ENCODE results near the gene ZNF442.
"Not testable (repeated sequence)": the region's sequence is repeated elsewhere in the genome, so short reads cannot be mapped to it uniquely, and the experiment has no call there.

The ZNF442 gene

GRCh38 chr19:12365236-12366162 is at the start of gene ZNF442:
Gene ZNF442 (minus strand): TSS chr19:12365683. CDS start chr19:12363631, 2,052 bp downstream.
- ATAC-seq, result peak; percentile 99

DNA sequence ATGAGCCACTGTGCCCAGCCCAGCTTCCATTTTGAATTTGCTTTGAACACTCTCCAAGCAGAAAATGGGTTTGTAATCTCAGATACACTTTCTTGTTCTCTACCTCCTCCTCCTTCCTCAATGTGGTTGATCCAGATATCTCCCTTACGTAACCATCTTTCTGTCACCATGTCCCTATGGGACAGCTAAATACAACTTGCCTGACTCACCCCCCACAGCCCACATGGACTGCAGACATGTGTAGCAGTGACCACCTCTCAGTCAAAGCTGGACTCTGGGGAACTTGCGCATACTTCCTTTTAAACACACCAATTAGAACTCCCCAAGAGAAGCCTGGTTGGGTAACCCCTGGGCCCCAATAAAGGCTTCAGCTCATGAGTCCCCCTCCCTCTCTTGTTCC is 46.4 kb upstream of the ZNF442 start:
- no peak for ATAC-seq

- ATAC-seq, result peak; percentile 98
Measured at GRCh38 chr19:12400633-12401502, 35.4 kb upstream of the ZNF442 start, which contains the start of gene ZNF799. Gene ZNF799 (minus strand): TSS chr19:12401271. CDS start chr19:12401070, 201 bp downstream.

DNA sequence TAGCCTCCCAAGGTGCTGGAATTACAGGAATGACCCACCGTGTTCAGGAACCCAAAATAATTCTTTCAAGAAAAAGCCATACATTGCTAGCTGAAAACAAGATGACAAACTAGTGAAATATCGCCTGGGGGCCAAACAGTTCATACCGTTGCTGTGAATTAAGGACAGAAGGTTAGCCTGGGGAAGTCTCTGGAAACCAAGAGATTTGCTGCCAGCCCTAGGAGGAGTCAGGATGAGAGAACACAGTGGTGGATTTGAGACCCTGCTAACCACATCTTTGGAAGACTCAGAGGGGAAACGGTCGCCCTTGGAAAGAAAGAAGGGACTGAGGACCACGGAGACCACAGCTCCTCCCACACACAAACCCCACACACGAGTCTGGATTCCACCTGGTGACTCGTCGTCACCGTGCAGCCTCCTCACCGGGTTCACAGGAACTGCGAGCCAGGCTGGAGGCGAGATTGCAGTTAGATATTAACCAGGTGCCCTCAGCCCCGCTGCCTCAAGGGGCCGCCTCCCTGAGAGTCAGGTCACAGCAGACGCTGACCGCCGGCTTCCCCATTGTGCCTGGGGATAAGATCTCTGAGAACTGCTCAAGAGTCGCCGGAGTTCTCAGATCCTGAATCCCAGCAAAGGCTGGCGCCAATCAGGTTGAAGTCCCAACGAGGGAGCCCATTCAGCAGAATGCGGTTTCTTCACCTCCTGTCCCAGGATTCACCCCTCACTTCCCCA is 34.6 kb upstream of the ZNF442 start:
- peak; percentile 27 to 30 for ATAC-seq

GRCh38 chr19:12391148-12391547 is 25.7 kb upstream of the ZNF442 start:
- not testable (repeated sequence) for ATAC-seq

DNA sequence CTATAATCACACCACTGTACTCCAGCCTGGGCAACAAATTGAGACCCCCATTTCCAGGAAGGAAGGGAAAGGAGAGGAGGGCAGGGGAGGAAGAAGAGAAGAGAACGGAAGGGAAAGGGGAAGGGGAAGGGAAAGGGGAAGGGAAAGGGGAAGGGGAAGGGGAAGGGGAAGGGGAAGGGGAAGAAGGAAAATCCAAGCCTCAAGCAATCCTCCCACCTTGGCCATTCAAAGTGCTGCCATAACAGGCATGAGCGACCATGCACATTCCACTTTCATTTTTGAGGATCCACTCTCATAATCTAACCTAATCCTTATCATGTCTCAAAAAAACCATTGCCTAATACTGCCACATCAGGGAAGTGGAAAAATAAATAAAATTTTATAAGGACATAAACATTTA is 20.9 kb upstream of the ZNF442 start:
- ATAC-seq, result not testable (repeated sequence)

DNA sequence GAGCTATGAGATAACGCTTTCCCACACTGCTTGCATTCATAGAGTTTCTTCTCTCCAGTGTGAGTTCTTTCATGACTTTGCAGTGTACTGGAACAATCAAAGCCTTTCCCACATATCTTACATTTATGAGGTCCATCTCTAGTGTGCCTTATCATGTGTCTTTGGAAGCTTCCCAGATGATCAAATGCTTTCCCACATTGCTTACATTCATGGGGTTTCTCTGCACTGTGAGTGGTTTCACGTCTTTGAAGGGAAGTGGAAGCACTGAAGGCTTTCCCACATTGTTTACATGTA is 14.9 kb upstream of the ZNF442 start:
- ATAC-seq, result no peak

DNA sequence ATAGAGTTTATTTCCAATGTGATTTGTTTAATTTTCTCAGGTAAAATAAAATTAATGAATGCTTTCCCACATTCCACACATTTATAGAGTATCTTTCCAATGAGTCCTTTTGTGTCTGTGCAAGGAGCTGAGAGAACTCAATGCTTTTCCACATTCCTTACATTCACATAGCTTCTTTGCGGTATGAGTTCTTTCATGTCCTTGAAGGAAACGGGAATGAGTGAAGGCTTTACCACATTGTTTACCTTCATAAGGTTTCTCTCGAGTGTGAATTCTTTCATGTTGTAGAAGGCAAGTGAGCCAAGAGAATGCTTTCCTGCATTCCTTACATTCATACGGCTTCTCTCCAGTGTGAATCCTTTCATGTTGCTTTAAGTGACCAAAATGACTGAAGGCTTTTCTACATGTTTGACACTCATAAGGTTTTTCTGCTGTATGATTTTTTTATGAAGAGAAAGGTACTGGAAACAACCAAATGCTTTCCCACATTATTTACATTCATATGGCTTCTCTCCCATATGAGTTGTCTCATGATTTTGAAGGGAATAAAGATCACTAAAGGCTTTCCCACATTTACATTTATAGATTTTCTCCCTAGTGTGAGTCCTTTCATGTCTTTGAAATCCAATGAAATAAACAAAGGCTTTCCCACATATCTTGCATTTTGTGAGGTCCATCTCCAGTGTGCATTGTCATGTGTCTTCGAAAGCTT is 14.4 kb upstream of the ZNF442 start:
- ATAC-seq, result no peak

DNA sequence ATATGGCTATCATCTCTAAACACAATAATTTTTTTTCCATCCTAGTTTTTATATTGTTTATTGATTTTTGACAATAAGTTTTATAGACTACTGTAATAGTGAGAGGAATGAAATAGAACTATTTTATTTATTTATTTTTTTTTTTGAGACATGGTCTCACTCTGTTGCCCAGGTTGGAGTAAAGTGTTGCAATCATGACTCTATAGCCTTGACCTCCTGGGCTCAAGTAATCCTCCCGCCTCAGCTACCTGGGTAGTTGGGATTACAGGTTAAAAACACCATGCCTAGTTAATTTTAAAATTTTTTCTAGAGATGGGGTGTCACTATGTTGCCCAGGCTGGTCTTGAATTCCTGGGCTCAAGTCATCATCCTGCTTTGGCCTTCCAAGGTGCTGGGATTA is 8.5 kb upstream of the ZNF442 start:
- ATAC-seq, result no peak

DNA sequence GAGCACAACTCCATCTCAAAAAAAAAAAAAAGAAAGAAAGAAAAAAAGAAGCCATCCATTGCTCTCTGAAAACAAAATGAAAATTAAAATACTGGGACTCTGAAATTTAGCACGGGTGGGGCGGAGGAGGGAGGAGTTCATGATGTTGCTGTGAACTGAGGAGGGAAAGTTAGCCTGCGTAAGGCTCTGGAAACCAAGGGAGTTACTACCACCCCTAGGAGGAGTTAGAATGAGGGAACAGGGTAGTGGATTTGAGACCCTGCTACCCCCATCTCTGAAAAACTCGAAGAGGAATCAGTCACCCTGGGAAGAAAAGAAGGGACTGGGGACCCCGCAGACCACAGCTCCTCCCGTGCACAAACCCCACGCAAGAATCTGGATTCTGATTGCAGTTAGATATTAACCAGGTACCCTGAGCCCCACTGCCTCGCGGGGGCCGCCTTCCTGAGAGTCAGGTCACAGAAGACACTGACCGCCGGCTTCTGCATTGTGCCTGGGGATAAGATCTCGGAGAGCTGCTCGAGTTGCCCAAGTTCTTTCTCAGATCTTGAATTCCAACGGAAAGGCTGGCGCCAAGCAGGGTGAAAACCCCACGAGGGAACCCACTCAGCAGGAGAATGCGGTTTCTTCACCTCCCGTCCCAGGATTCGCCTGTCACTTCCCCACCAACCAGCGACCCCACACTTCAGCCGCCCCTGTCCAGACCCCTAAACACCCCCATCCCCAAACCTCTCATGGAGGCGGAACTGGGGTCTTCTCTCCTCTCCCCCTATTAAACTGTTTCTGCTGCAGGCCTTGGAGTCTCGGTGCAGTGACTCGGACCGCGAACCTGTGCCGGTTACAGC is 870 bp downstream of the ZNF442 start:
- no peak for ATAC-seq

DNA sequence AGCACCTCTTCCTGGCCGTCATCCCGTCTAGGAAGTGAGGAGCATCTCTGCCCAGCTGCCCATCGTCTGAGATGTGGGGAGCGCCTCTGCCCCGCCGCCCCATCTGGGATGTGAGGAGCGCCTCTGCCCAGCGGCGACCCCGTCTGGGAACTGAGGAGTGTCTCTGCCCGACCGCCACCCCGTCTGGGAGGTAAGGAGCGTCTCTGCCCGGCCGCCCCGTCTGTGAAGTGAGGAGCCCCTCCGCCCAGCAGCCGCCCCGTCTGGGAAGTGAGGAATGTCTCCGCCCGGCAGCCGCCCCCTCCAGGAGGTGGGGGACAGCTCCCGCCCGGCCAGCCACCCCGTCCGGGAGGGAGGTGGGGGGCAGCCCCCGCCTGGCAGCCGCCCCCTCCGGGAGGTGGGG is 3.2 kb downstream of the ZNF442 start:
- not testable (repeated sequence) for ATAC-seq

DNA sequence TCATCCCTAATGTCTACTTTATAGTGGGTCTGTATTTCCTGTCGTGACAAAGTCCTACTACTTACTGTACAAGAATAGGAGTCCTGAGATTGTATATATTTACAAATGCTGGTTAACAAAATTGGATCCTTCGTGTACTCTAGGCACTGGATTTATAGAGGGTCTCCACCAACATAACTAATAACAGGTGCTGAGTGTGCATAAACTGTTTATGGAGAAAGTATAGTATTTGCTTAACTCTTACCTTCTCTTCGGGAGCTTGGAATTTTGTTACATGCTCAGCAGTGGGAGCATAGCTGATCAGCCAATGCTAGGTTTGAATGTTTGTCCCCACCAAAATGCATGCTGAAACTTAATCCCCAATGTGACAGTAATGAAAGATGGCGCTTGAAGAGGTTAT is 12.1 kb downstream of the ZNF442 start:
- no peak for ATAC-seq

DNA sequence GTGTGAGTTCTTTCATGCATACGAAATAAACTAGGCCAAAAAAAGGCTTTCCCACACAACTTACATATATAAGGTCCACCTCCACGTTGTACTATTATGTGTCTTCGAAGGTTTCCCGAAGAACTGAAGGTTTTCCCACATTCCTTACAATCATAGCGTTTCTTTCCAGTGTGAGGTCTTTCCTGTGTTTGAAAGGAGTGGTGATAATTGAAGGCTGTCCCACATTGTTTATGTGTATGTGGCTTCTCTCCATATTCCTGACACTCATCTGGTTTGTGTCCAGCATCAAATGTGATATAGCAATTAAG is 14.6 kb downstream of the ZNF442 start:
- ATAC-seq, result no peak

- no peak for ATAC-seq
Measured at GRCh38 chr19:12350185-12350889, 15.1 kb downstream of the ZNF442 start.

DNA sequence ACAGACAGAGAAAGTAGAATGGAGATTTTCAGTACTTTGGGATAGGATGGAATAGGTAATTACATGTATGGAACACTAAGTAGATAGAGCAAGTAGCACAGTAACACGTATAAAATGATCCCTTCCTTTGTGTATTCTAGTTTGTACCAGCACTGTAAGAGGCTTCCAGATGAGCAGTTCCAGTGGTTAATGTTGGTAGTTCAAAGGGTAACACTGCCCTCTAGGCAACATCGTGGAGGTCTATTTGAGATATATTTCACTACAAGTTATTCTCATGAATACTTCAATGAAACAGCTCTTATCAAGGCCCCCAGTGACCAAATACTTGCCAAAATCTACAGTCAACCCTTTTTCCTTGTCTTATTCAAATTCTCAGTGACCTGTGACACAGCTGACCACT is 18.6 kb downstream of the ZNF442 start:
- peak; percentile 35 to 71 for ATAC-seq

DNA sequence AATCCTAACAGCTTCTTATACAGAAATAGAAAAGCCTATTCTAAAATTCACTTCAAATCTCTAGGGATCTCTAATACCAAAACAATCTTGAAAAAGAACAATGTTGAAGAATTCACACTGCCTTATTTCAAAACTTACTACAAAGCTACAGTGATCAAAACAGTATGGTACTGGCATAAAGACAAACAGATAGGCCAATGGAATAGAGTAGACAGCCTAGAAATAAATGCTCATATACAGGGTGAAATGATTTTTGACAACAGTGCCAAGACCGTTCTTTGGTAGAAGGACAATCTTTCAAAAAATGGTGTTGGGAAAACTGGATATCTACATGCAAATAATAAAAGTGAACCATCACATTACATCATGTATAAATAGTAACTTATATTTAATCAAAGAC is 20.3 kb downstream of the ZNF442 start:
- no peak for ATAC-seq

GRCh38 chr19:12333162-12334159 is 32.0 kb downstream of the ZNF442 start, which contains the start of gene ZNF563:
Gene ZNF563 (minus strand): TSS chr19:12333633. CDS start chr19:12333482, 151 bp downstream.
- peak; percentile 96 to 97 for ATAC-seq

DNA sequence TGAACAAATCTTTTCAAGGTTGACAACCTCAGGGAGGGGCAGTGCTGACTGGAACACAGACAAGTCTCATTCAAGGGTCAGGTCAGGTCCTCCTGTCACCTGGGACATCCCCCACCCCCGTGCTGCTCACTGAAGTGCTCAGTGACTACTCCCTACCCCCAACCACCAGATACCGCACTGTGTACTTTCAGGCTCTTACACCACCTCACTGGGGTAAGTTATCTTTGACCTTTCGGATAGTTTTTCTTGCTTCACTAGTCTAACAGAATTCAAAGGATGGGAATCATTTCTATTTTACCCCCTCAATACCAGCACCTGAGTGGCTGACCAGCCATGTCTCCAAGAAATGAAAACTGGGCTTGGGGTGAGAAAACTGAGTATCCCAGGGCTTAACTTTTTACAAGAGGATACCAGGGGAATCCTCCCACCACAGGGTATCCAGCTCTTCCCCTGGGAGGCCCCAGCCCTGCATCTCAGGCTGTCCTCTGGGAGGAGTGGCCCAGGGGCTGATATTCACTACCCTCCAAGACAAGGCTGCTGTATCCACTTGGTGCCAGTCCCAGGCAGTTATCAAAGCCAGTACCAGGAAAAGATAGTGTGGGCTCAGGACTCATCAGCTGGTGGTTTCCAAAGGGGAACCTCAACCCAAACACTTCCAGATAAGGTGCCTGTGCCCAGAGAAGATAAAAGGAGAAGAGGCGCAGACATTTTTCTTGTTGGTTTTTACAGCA is 34.1 kb downstream of the ZNF442 start:
- ATAC-seq, result peak; percentile 73

GRCh38 chr19:12330340-12330739 is 35.1 kb downstream of the ZNF442 start:
- no peak for ATAC-seq
